Natural killer cell (primary cell): Measurements from ENCODE around the gene MAP1LC3B2. TPM values are rescaled to one million over a fixed set of nuclear protein-coding genes. Genes with fewer than 3 reads are reported as not detected.

Source experiments
- ATAC-seq, 3 donors: fragments of 150-1000 bp in 2 of 3; fragments of 200-7000 bp in 1 of 3; cut with Tn5 transposase; 1 replicate in 1 of 3; 2 replicates in 2 of 3; pipeline ENCODE4 v1.10.0; 2021; ENCODE audit warnings: mild to moderate bottlenecking in 2 of 3, moderate library complexity in 2 of 3
- DNase-seq, 2 donors: peaks; one replicate each; pipeline versions ENCODE4 v3.0.0 to v3.0.0-alpha.2; 2013 to 2021; ENCODE audit warnings: mixed read lengths in 1 of 2
- H3K27ac ChIP-seq: one replicate; pipeline ENCODE4 v1.5.1; 2013; ENCODE audit warnings: mild to moderate bottlenecking, low read length
- H3K27me3 ChIP-seq: one replicate; pipeline ENCODE4 v1.6.1; 2013; ENCODE audit warnings: low read length; ENCODE audit not compliant: control insufficient read depth, insufficient read depth
- H3K36me3 ChIP-seq: one replicate; pipeline ENCODE4 v1.6.1; 2013; ENCODE audit warnings: low read length; ENCODE audit not compliant: control insufficient read depth, insufficient read depth
- H3K4me1 ChIP-seq: one replicate; pipeline ENCODE4 v1.6.1; 2013; ENCODE audit warnings: low read length; ENCODE audit not compliant: control insufficient read depth, insufficient read depth
- H3K4me3 ChIP-seq: one replicate; pipeline ENCODE4 v1.5.1; 2013; ENCODE audit warnings: low read length
- H3K9me3 ChIP-seq: one replicate; pipeline ENCODE4 v1.6.1; 2013; ENCODE audit warnings: low read length; ENCODE audit not compliant: control insufficient read depth, insufficient read depth
- H3K27ac Mint-ChIP-seq, 2 donors: one replicate each; pipeline ENCODE4 v1.8.0; 2022; ENCODE audit warnings: mild to moderate bottlenecking in 2 of 2, mixed read lengths in 2 of 2, moderate library complexity in 1 of 2
- H3K27me3 Mint-ChIP-seq, 2 donors: one replicate each; pipeline ENCODE4 v1.8.0; 2022; ENCODE audit warnings: low read depth in 2 of 2, mixed read lengths in 2 of 2
- H3K36me3 Mint-ChIP-seq: one replicate; pipeline ENCODE4 v1.8.0; 2022; ENCODE audit warnings: mixed read lengths
- H3K4me1 Mint-ChIP-seq, 2 donors: one replicate each; pipeline ENCODE4 v1.8.0; 2022; ENCODE audit warnings: mixed read lengths in 2 of 2
- H3K4me3 Mint-ChIP-seq: one replicate; pipeline ENCODE4 v1.8.0; 2022; ENCODE audit warnings: mild to moderate bottlenecking, moderate library complexity, mixed read lengths
- H3K9me3 Mint-ChIP-seq, 2 donors: one replicate each; pipeline ENCODE4 v1.8.0; 2022; ENCODE audit warnings: mixed read lengths in 2 of 2
- CTCF ChIP-seq: fragments of 200-600 bp; IDR thresholded peaks from one replicate; pipeline ENCODE4 v1.8.0; 2022; ENCODE audit warnings: antibody characterized with exemption
- WGBS: methylation state at CpG from one replicate; pipeline ENCODE4 v1.1.7; 2013; ENCODE audit warnings: missing lambda C conversion rate; ENCODE audit not compliant: insufficient coverage; 5-methylcytosine and 5-hydroxymethylcytosine counted together
- intact Hi-C: fragments of 100-400 bp; cut with micrococcal nuclease; formaldehyde crosslinking; loops from one replicate; pipeline ENCODE4 v1.14.2; 2022
- total RNA-seq, 4 donors: library from RNA; stranded (reverse); fragments of 120-200 nt in 1 of 4; gene quantifications; one replicate each; pipeline versions ENCODE4 v1.2.3 to v1.2.4, GENCODE V29; 2013 to 2022

Gene MAP1LC3B2
- total RNA-seq, 3 donors from 2014 or later (not counting 1 experiment from before 2014, with no cell fraction given): 1.5 to 3.7 (median 3.3) TPM

- H3K36me3 Mint-ChIP-seq: no peaks in the 10 kb centered on the region
- TF ChIP-seq CTCF: no peak
Measured at GRCh38 chr12:116541547-116542344, 17.4 kb upstream of the MAP1LC3B2 start.

GRCh38 chr12:116542345-116542956, 16.7 kb upstream of the MAP1LC3B2 start:
- intact Hi-C loops: no loop called here
- Mint-ChIP-seq H3K27ac (no peak overlapping the region), H3K36me3 (no peaks in the 10 kb centered on the region), H3K4me3 (no peak overlapping the region), H3K9me3 (no peaks in the 10 kb centered on the region), H3K27me3 (peaks cover 6 to 23% of the 10 kb centered on the region in 2 donors), H3K4me1 (no peaks in the 10 kb centered on the region)
- no peak for TF ChIP-seq CTCF
- DNase-seq (no peak), ATAC-seq (no peak)
- 88% methylated on average over 15 of the region's 15 CpGs for WGBS
- H3K9me3 ChIP-seq: no peaks in the 10 kb centered on the region
- H3K4me3 ChIP-seq: no peak overlapping the region
- H3K4me1 ChIP-seq: peaks cover 17% of the 10 kb centered on the region
- no peaks in the 10 kb centered on the region for H3K27me3 ChIP-seq
- no peaks in the 10 kb centered on the region for H3K36me3 ChIP-seq
- H3K27ac ChIP-seq: no peak overlapping the region

More at GRCh38 chr12:116541547-116542344, 17.4 kb upstream of the MAP1LC3B2 start:
- intact Hi-C loops: no loop called here
- Mint-ChIP-seq H3K4me1 (no peaks in the 10 kb centered on the region), H3K27ac (no peak overlapping the region), H3K9me3 (no peaks in the 10 kb centered on the region), H3K4me3 (no peak overlapping the region), H3K27me3 (peaks cover 3 to 18% of the 10 kb centered on the region in 2 donors)
- Histone ChIP-seq H3K36me3 (no peaks in the 10 kb centered on the region), H3K4me1 (peaks cover 22% of the 10 kb centered on the region), H3K4me3 (no peak overlapping the region), H3K9me3 (no peaks in the 10 kb centered on the region), H3K27me3 (no peaks in the 10 kb centered on the region), H3K27ac (no peak overlapping the region)
- DNase-seq (no peak), ATAC-seq (no peak)
- WGBS: 94% methylated on average over 7 of the region's 8 CpGs

GRCh38 chr12:116544656-116545055, 14.5 kb upstream of the MAP1LC3B2 start:
- intact Hi-C loops: no loop called here
- no peak for TF ChIP-seq CTCF
- peaks cover 8% of the 10 kb centered on the region for H3K4me1 ChIP-seq
- Mint-ChIP-seq H3K36me3 (no peaks in the 10 kb centered on the region), H3K4me3 (no peak overlapping the region), H3K27me3 (peaks cover 17 to 23% of the 10 kb centered on the region in 2 donors), H3K27ac (no peak overlapping the region), H3K9me3 (no peaks in the 10 kb centered on the region), H3K4me1 (peaks cover 5 to 7% of the 10 kb centered on the region in 2 donors)
- WGBS: 90% methylated on average over 5 of the region's 5 CpGs
- no peak overlapping the region for H3K4me3 ChIP-seq
- H3K9me3 ChIP-seq: no peaks in the 10 kb centered on the region
- DNase-seq: no peak
- H3K27ac ChIP-seq: no peak overlapping the region
- no peaks in the 10 kb centered on the region for H3K27me3 ChIP-seq
- H3K36me3 ChIP-seq: no peaks in the 10 kb centered on the region
- no peak for ATAC-seq
